Measurements from ENCODE around the gene IFIT1B. TPM values are rescaled to one million over a fixed set of nuclear protein-coding genes. Genes with fewer than 3 reads are reported as not detected.
A peak's percentile ranks its signal among the peaks of the same experiment; 100 is the strongest.
"Not testable (repeated sequence)": the region's sequence is repeated elsewhere in the genome, so short reads cannot be mapped to it uniquely, and the experiment has no call there.

Gene IFIT1B
- 1 to 10 TPM in 1 of 10 donors, under 1 TPM in 8, not detected in 1; 0.23 to 1.1 (median 0.68) TPM for polyA plus RNA-seq (ENCODE audit: insufficient read length in 10 of 10)
- long read RNA-seq, donor 1, partial matches to known transcripts: 0 of 1 reads
- long read RNA-seq, donor 1, other reads (novel, unspliced or antisense): 0 of 1 reads
- long read RNA-seq, donor 2: 0 reads
- long read RNA-seq, donor 3: 0 reads
- long read RNA-seq, donor 4: 0 reads
- long read RNA-seq, donor 5: 0 reads
- long read RNA-seq, donor 6: 0 reads
- long read RNA-seq, donor 7: 0 reads
- long read RNA-seq, donor 8, partial matches to known transcripts: 0 of 1 reads
- long read RNA-seq, donor 8, other reads (novel, unspliced or antisense): 0 of 1 reads
- long read RNA-seq, donor 9: 0 reads

DNA sequence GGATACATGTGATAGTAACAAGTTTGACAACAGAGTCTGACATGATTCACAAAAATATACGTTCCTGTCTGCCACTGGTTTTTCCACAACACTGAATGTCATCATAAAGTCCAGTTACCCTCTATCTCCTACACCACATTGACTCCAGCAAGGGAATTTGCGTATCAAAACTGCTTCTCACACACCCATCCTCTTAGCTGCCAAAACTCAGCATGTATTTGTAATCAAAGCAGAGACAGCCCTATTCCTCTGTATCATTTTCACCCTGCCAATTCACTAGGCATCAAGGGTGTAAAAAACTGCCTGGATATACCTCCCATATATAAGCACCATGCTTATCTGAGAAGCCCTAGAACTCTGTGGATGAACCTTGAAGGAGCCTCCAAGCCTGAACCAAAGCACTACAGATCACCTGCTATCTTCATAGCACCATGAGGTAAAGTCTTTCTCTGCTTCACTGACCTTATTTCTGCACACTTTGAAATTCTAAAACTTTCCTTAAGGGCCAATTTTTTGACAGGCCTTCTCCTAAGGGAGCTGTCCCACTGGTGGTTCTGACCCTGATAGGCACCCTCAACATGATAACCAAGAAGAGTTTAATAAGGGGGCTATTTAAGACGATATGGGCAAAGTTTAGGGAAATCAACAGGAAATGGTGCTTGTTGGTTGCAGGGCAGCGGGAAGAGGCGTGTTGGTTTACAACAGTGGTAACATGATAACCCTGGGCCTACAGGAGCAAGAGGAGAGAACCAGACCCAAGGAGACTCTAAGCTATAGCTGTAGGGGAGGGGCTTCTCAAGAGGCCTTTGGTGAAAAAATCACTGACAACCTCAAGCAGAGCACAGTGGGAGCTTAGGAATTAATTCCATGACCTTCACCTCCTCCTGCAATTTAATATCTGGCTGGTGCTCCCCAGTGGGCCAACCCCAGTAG is at the start of gene IFIT1B:
IFIT1B (plus strand) TSS at position 352 of the 933 bp plus-strand sequence; CDS start at position 432, 80 bp downstream.
- no peak for DNase-seq

DNA sequence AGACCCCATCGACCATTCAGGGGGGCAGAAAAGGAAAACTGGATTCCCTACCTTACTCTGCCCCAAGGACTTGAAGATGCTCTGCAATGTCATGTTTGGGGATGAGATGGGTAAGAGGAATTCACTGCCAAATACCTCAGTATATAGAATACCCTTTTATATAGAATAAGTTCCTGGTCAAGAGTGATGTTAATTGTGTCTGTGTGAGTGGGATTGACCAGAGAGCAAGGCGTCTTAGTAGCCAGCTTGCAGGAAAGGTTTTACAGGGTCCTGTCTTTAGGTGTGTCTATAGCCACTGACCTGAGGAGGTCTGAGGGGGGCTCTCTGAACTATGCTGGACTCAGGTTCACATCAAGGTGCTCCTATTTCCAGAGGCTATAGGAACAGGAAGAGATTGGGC is 48.7 kb upstream of the IFIT1B start:
- no peak for DNase-seq

DNA sequence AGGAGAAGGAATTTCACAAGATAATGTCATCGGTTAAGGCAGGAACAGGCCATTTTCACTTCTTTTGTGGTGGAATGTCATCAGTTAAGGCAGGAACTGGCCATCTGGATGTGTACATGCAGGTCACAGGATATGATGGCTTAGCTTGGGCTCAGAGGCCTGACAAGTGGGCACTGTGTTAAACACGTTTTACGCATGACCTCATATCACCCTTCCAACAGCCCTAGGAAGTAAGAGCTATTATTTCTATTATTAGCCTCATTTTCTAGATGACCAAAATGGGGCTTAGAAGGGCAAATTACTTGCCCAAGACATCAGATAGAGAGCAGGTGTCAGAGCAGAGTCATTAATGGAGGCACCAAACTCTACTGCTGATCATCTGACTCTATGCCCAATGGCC is 47.8 kb upstream of the IFIT1B start:
- not testable (repeated sequence) for DNase-seq

DNA sequence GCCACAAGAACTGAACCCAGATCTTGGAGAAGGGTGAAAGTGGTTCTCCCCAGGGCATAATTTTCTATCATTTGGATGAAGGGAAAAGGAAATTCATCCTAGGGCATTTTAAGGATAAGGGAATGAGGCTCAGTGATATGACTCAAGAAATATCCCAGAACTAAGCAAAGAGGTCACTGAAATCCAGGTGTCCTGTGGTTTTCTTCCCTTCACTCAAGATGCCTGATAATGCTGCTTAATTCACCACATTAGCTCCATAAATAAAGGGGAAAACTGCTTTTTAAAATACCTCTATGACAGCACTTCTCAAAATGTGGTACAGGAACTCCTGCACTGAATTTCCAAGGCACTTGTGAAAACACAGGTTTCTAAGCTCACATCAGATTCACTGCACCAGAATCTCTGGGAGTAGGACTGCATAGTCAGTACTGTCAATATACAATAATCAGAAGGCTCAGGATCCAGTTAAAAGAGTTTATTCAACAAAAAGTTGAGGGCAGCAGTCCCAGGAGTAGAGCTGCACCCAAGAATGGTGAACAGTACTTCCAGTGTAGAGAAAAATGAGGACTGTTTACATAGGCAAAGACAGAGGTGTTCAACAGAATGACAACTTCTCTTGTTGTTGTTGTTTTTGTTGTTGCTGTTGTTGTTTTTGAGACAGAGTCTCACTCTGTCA is 47.2 kb upstream of the IFIT1B start:
- DNase-seq: no peak

GRCh38 chr10:89331487-89332122 is 46.3 kb upstream of the IFIT1B start:
- DNase-seq: not testable (repeated sequence)

DNA sequence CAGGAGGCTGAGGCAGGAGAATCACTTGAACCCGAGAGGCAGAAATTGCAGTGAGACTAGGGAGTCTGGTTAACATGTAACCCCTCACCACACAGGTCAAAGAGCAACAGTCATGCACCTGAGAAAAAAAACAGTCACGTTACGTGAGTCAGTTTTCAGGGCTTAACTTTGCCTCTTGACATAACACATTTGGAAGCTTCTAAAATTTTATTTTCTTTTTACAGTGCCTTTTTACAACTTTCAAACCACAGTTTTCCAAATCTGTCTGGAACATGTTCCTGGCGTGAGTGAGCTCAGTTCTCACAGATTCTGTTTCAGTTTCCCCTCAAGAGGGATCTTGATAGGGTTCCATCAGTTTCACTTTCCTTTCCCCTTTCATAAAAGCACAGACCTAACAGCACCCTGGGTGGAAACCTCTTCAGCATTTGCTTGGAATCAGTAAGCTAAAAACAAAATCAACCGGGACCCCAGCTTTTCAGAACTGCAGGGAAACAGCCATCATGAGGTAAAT is 45.7 kb upstream of the IFIT1B start:
- DNase-seq: peak; percentile 67 to 89 (median 77)

DNA sequence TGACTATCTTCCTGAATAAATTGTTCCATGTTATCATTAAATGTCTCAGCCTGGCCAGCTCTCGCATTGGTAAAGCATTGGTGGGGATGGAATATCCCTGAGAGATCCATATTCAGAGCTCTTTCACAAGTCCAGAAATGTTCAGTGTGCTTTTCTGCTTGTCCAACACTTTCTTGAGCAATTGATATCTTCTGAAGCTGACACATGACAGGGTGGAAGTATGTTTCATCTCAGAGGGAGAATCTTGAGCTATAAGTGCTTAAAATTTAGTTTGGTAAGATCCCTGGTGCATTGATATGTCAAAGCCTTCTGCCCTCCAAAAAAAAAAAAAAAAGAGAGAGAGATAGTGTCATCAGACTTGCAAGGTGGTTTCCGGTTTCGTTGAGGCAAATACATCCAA is 42.6 kb upstream of the IFIT1B start:
- no peak for DNase-seq

DNA sequence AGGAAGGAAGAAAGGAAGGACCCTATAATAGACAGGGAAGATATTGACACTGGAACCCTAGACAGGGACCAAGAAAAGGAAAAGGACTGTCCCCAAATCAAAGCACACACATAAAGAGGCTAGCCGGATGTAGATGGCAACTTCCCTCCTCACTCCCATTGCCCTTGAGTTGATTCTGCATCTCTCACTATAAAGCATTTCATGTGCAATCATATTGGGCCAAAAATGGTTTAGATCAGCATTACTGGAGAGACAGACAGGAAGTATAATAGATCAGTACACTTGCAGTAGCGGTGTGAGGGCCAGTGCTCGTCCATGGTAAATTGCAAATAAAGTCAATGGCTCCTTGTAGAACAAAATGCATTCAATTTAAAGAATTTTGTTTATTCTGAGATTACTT is 41.6 kb upstream of the IFIT1B start:
- no peak for DNase-seq

GRCh38 chr10:89337484-89337883 is 40.4 kb upstream of the IFIT1B start:
- no peak for DNase-seq

DNA sequence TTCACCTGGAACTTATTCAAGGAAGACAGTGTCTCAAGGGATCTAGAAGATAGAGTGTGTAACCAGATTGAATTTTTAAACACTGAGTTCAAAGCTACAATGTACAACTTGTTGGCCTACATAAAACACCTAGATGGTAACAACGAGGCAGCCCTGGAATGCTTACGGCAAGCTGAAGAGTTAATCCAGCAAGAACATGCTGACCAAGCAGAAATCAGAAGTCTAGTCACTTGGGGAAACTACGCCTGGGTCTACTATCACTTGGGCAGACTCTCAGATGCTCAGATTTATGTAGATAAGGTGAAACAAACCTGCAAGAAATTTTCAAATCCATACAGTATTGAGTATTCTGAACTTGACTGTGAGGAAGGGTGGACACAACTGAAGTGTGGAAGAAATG is 39.1 kb upstream of the IFIT1B start:
- DNase-seq: no peak

- no peak for DNase-seq
Measured at GRCh38 chr10:89339875-89340274, 38.0 kb upstream of the IFIT1B start.

- no peak for DNase-seq
Measured at GRCh38 chr10:89341649-89342048, 36.2 kb upstream of the IFIT1B start.

DNA sequence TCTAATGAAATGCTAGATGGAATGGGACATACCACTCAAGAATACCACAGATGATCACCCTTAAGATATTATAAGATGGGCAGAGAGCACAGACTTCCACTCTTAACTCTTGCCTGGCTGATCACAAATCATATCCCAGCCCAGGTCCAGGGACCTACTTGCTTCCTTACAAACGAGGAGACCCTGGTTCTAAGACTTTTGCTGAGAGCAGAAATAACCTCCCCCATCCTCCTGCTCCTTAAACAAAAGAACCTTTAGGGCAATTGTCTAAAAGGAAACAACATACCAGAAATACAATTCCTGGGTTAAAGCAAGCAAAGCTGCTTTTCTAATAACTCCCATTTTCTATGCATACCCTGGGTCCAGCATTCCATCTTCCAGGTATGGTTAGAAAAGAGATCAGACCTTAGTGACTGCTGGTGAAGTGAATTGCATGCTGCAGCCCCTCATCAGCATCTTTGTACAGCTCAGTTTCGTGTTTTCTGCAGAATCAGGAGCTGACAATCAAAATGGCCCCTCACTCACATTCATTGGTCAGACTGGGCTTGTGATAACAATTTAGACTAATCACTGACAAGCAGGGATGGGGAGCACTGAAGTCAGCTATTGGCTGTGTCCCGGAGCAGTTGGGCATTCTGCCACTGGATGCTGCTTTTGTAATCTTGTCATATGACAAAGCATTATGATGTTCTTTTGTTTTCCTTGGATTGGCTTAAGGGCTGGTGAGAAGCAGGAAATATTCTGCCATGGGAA is 35.5 kb upstream of the IFIT1B start:
- DNase-seq: peak in 1 of 3 donors; percentile 51

GRCh38 chr10:89343089-89343767 is 34.6 kb upstream of the IFIT1B start:
- DNase-seq: no peak

- DNase-seq: peak in 1 of 3 donors; percentile 58
Measured at GRCh38 chr10:89344156-89344555, 33.7 kb upstream of the IFIT1B start.

- no peak for DNase-seq
Measured at GRCh38 chr10:89345367-89346000, 32.4 kb upstream of the IFIT1B start.

- peak in 1 of 3 donors; percentile 61 for DNase-seq
Measured at GRCh38 chr10:89346405-89347254, 31.2 kb upstream of the IFIT1B start.

- DNase-seq: peak in 2 of 3 donors; percentile 63 to 78
Measured at GRCh38 chr10:89347701-89348457, 30.0 kb upstream of the IFIT1B start.

Measured in muscle of back (tissue), 13 donors.